GM12865 (cell line): Measurements from ENCODE around the gene PARS2.
A peak's percentile ranks its signal among the peaks of the same experiment; 100 is the strongest.

Experiments used
- DNase-seq: peaks from one replicate; pipeline ENCODE4 v3.0.0; 2010; ENCODE audit warnings: low read depth
- H3K4me3 ChIP-seq: 2 replicates; pipeline ENCODE4 v1.5.1; 2011; ENCODE audit warnings: mild to moderate bottlenecking, low read depth, low read length, control low read depth
- CTCF ChIP-seq: IDR thresholded peaks from 2 replicates; pipeline ENCODE4 v1.5.1; 2011; ENCODE audit warnings: low read length, control low read depth, low read depth, inconsistent platforms; ENCODE audit not compliant: insufficient read depth; ENCODE audit errors: missing control alignments

Gene PARS2

GRCh38 chr1:54714881-54715492 is 49.3 kb downstream of the PARS2 start:
- DNase-seq, result no peak
- no peak for TF ChIP-seq CTCF
- H3K4me3 ChIP-seq, result peak overlapping the region; percentile 72; the same call in 1 of the 2 replicates

- DNase-seq, result no peak
- H3K4me3 ChIP-seq, result no peak overlapping the region
- no peak for TF ChIP-seq CTCF
Measured at GRCh38 chr1:54711536-54711935, 52.8 kb downstream of the PARS2 start.

GRCh38 chr1:54710841-54711240 is 53.5 kb downstream of the PARS2 start:
- DNase-seq, result no peak
- TF ChIP-seq CTCF, result no peak
- no peak overlapping the region for H3K4me3 ChIP-seq

- no peak overlapping the region for H3K4me3 ChIP-seq
- no peak for TF ChIP-seq CTCF
- DNase-seq, result no peak
Measured at GRCh38 chr1:54710434-54710833, 53.9 kb downstream of the PARS2 start.

- DNase-seq, result no peak
- TF ChIP-seq CTCF, result no peak
- H3K4me3 ChIP-seq, result no peak overlapping the region
Measured at GRCh38 chr1:54709547-54710292, 54.6 kb downstream of the PARS2 start.

GRCh38 chr1:54708385-54708784 is 55.9 kb downstream of the PARS2 start:
- DNase-seq, result no peak
- H3K4me3 ChIP-seq, result no peak overlapping the region
- no peak for TF ChIP-seq CTCF
